Glomerular endothelial cell (primary cell): Measurements from ENCODE around the gene OR51F2. TPM values are rescaled to one million over a fixed set of nuclear protein-coding genes. Genes with fewer than 3 reads are reported as not detected.
"Not testable (repeated sequence)": the region's sequence is repeated elsewhere in the genome, so short reads cannot be mapped to it uniquely, and the experiment has no call there.

Experiments used
- DNase-seq: peaks from one replicate; pipeline ENCODE4 v3.0.0-alpha.2; 2011; ENCODE audit warnings: low read depth, low spot score; ENCODE audit errors: extremely low read depth
- total RNA-seq: library from RNA; depleted of rRNA; stranded (reverse); fragments of >200 nt; gene quantifications from 2 replicates; pipeline ENCODE4 v1.2.3, GENCODE V29; 2015

Gene OR51F2
- total RNA-seq = not detected in 2 replicates

- no peak for DNase-seq
Measured at GRCh38 chr11:4821021-4821420, at the start of gene OR51F2. OR51F2 (plus strand) TSS chr11:4821321; CDS start chr11:4821422, 101 bp downstream.

GRCh38 chr11:4782454-4782853 lies 38.7 kb upstream of the OR51F2 start:
- no peak for DNase-seq

GRCh38 chr11:4797206-4797605 lies 23.9 kb upstream of the OR51F2 start:
- DNase-seq = no peak

GRCh38 chr11:4798427-4799183 lies 22.5 kb upstream of the OR51F2 start:
- no peak for DNase-seq

GRCh38 chr11:4801316-4801715 lies 19.8 kb upstream of the OR51F2 start:
- DNase-seq = not testable (repeated sequence)

GRCh38 chr11:4804280-4804679 lies 16.8 kb upstream of the OR51F2 start, which contains the start of gene OR52R1:
OR52R1 (minus strand) TSS chr11:4804380; CDS start chr11:4804380, 0 bp downstream.
- DNase-seq = no peak

GRCh38 chr11:4808476-4808875 lies 12.6 kb upstream of the OR51F2 start:
- no peak for DNase-seq

- no peak for DNase-seq
Measured at GRCh38 chr11:4809246-4809645, 11.9 kb upstream of the OR51F2 start.

- no peak for DNase-seq
Measured at GRCh38 chr11:4825132-4825531, 4.0 kb downstream of the OR51F2 start.

- DNase-seq = no peak
Measured at GRCh38 chr11:4826425-4826824, 5.3 kb downstream of the OR51F2 start.

GRCh38 chr11:4830346-4830745 lies 9.2 kb downstream of the OR51F2 start:
- no peak for DNase-seq

- DNase-seq = no peak
Measured at GRCh38 chr11:4830909-4831308, 9.8 kb downstream of the OR51F2 start.

- DNase-seq = no peak
Measured at GRCh38 chr11:4839851-4840549, 18.9 kb downstream of the OR51F2 start.

GRCh38 chr11:4848908-4849532 lies 27.9 kb downstream of the OR51F2 start, which contains the start of gene OR51S1:
OR51S1 (minus strand) TSS chr11:4849208; CDS start chr11:4849208, 0 bp downstream.
- DNase-seq = no peak

GRCh38 chr11:4851033-4851432 lies 29.9 kb downstream of the OR51F2 start:
- no peak for DNase-seq

GRCh38 chr11:4854286-4854685 lies 33.2 kb downstream of the OR51F2 start:
- not testable (repeated sequence) for DNase-seq

GRCh38 chr11:4862447-4863236 lies 41.5 kb downstream of the OR51F2 start:
- no peak for DNase-seq

GRCh38 chr11:4863876-4864275 lies 42.8 kb downstream of the OR51F2 start:
- no peak for DNase-seq

GRCh38 chr11:4865855-4866254 lies 44.7 kb downstream of the OR51F2 start:
- DNase-seq = no peak
